GM18526 (cell line): ENCODE data around the gene CACNA1A.

ENCODE experiments used
- POLR2A ChIP-seq: IDR thresholded peaks from 3 replicates; pipeline ENCODE4 v1.6.1; 2011; ENCODE audit not compliant: insufficient read length; ENCODE audit errors: extremely low read depth

Gene CACNA1A

DNA sequence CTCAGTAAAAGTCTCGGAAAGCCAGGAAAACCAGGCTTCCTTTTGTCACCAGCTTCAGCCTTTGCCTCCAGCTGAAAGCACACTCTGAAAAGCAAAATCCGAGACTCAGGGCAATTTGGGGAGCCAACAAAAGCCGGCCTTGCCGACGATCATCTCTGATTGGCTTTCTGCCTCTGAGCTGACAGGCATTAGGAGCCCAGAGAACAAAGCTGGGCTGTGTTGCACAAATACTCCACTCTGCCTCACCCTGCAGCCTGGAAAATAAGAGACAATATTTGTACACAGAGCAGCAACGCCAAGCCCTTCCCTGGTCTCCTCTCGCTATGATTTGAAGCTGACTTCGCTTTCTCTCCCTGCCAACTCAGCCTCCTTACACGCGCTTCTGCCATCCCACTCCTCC lies 46.9 kb downstream of the CACNA1A start:
- no peak for TF ChIP-seq POLR2A

- TF ChIP-seq POLR2A = no peak
Observed at GRCh38 chr19:13451434-13451995, 54.8 kb downstream of the CACNA1A start.

- TF ChIP-seq POLR2A = no peak
Observed at GRCh38 chr19:13447978-13448377, 58.3 kb downstream of the CACNA1A start.

- no peak for TF ChIP-seq POLR2A
Observed at GRCh38 chr19:13441810-13442512, 64.3 kb downstream of the CACNA1A start.

DNA sequence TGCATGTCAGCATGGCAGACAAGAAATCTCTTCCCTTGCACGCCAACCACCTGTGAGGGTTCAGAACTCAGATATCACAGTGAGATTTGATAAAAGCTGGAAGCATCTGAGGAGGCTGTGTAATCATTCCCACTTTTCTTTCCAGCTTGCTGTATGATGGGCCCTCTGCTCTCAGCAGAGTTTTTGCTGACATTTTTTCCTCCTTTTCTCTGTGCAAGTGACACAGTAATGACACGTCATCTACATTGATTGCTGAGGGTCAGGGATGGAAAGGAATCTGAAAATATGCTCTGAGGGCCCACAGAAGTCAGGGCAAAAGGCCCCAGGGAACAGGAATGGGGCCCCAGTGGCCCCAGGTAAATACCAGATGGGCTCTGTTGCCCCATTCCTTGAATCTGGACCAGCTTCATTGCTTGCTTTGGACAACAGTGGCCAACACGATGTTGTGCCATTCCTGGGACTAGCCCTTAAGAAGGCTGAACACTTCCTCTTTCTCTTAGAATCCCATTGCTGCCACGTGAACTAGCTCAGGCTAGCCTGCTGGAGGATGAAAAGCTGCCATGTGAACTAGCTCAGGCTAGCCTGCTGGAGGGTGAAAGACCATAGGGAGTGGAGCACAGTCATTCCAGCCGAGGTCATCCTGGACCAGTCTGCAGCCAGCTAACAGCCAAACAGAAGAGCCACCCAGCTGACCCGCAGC lies 68.2 kb downstream of the CACNA1A start:
- TF ChIP-seq POLR2A = no peak

DNA sequence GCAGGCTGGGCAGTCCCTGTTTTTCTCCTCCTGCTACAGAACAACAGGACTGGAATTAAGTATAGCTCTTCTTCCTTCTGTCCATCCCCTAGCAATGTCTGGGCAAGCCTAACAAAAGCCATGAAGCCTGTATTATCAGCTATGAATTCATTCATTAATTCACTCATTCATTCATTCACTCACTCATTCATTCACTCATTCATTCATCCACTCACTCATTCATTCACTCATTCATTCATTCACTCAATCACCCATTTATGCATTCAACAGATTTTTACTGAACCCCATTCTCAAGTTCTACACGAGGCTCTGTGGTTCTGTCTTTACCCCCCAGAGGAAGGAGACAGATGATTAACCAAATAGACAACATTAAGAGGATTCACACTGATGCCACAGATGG lies 69.9 kb downstream of the CACNA1A start:
- no peak for TF ChIP-seq POLR2A

GRCh38 chr19:13430790-13431582 lies 75.3 kb downstream of the CACNA1A start:
- TF ChIP-seq POLR2A = no peak

DNA sequence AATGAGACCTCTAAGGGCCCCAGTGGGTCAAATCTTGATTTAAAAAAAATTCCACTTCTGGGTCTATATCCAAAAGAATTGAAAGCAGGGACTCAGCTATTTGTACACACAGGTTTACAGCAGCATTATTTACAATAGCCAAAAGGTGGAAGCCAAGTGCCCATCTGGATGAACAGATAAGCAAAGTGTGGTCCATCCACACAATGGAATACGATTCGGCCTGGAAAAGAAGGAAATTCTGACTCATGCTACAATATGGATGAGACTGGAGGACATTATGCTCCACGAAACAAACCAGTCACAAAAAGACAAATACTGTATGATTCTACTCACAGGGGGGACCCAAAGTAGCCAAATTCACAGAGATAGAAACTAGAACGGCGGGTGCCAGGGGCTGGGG lies 76.7 kb downstream of the CACNA1A start:
- TF ChIP-seq POLR2A = no peak

- TF ChIP-seq POLR2A = no peak
Observed at GRCh38 chr19:13428352-13428751, 77.9 kb downstream of the CACNA1A start.

- no peak for TF ChIP-seq POLR2A
Observed at GRCh38 chr19:13427273-13428051, 78.8 kb downstream of the CACNA1A start.

GRCh38 chr19:13425151-13425550 lies 81.1 kb downstream of the CACNA1A start:
- no peak for TF ChIP-seq POLR2A

GRCh38 chr19:13420780-13421179 lies 85.5 kb downstream of the CACNA1A start:
- no peak for TF ChIP-seq POLR2A

GRCh38 chr19:13417054-13417453 lies 89.2 kb downstream of the CACNA1A start:
- no peak for TF ChIP-seq POLR2A

GRCh38 chr19:13411899-13412298 lies 94.4 kb downstream of the CACNA1A start:
- TF ChIP-seq POLR2A = no peak

DNA sequence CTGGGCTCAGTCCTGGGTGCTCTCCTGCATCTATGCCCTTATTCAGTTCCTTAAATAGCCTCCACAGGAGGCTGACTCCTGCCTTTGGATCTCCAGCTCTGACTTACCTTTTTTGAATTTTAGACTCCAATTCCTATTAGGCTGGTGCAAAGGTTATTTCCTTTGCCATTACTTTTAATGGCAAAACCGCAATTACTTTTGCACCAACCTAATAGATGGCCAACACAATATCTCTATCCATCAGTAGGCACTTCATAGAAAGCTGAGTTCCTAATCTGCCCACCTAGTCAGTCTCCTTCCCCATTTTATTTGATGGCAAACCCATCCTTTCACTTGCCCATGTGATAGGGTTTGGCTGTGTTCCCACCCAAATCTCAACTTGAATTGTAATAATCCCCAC lies 95.3 kb downstream of the CACNA1A start:
- no peak for TF ChIP-seq POLR2A
